ENCODE results near the gene USP33.
"Not testable (repeated sequence)": the region's sequence is repeated elsewhere in the genome, so short reads cannot be mapped to it uniquely, and the experiment has no call there.

USP33 gene

DNA sequence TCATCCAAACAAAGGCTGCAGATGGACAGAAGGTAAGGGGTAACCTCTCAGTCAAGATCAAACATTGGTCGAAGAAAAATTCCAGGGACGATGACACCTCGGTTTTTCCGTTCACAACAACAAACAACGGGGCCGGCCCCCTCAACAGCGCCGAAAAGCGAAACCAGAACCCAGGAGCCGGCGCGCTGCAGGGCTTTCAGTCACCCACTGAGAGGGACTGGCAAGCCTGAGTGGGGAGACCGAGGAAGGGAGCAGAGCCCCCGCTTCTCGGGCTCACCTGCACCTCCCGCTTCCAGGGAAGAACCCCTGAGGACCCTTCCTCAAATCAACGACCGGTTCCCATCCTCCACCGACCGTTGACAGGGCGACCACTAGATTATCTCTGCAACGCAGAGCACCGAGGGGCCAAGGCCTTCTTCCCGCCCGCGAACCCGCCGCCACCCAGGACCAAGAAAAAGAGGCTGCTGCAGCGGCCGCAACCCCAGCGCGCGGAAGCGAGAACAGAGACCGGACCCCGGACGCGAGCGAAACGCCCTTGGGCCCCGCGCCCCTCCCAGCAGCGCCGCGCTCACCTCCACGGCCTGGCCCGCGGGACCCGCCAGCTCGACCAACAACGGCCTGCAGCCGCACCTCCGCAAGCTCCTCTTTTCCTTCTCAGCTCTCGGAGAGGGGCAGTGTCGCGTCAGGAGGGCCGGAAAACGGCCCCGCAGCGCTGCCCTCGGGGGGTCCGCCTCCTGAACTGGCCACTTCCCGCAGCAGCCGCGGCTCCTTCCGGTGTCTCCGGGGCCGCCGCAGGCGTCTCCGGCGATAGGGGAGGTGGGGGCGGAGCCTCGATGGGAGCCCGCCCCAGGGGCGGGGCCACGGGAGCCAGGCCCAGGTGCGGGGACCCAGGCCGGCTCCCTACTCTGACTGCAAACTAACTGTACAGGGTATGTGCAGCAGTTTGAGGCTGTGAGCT lies at the start of gene USP33:
USP33 (minus strand) TSS at position 782 of the 958 bp plus-strand sequence. CDS start 18,155 bp downstream, outside the sequence.
- peak; percentile 89 for DNase-seq

DNA sequence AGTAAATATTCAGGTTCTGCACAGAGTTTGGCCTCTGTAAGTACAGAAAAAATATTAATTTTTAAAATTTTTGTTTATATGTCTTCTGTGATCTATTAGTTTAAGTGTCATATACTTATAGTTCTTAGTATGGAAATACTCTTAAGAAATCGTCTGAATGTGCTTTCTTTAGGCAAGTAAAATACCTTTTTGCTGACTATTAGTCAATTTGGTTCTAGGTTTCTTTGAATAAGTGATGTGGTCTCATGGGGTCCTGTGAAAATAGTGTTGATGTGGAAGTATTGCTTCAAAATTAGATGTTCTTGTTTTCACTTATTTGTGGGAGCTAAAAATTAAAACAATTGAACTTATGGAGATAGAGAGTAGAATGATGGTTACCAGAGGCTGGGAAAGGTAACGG lies 43.7 kb upstream of the USP33 start:
- DNase-seq = no peak

- no peak for DNase-seq
Observed at GRCh38 chr1:77802026-77802425, 42.4 kb upstream of the USP33 start.

DNA sequence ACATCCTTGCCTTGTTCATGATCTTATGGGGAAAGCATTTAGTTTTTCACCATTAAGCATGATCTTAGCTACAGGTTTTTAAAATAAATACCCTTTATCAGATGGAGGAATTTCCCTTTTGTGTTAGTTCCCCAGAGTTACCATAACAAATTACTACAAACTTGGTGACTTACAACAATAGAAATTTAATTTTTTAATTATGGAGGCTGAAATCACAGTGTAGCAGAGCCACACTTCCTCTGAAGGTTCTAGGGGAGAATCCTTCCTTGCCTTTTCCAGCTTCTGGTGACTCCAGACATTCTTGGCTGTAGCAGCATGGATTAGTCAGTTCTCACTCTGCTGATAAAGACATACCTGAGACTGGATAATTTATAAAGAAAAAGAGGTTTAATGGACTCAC lies 38.3 kb upstream of the USP33 start:
- no peak for DNase-seq

DNA sequence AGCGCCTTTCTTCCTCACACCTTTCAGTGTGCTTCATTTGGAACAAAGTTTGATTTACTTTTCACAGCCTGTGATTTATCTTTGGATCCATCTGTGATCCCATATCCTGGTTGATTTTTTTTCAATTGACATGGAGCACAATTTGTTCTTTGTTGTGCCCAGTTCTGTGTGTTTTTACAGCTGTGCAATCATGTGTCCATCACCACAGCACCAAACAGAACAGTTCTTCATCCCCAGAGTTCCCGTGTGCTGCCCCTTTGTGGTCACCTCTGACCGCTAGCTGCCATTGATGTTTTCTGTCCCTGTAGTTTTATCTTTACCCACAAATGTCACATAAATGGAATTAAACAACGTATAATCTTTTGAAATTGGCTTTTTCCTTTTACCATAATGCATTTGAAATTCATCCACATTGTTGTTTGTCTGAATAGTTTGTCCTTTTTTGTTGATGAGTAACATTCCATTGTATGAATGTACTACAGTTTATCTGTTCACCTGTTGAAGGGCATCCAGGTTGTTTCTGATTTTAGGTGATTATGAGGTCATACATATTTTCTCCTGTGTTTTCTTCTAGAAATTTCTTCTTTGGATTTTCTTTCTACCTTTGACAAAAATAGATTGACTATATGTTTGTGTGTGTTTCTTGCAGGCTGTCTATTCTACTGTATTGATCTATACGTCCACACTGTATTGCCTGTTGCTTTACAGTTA lies 37.2 kb upstream of the USP33 start:
- DNase-seq = no peak

DNA sequence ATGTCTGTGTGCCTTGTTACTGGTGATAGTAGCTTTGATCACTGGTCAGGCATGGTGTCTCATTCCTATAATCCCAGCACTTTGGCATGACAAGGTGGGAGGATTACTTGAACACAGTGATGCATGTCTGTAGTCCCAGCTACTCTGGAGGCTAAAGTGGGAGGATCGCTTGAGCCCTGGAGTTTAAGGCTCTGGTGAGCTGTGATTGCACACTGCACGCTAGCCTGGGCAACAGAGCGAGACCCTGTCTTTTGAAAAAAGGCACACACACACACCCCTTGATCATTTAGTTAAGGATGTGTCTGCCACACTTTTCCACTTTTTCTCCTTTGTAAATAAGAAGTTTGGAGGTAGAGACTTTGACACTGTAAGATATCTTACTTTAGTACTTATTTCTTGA lies 34.9 kb upstream of the USP33 start:
- no peak for DNase-seq

DNA sequence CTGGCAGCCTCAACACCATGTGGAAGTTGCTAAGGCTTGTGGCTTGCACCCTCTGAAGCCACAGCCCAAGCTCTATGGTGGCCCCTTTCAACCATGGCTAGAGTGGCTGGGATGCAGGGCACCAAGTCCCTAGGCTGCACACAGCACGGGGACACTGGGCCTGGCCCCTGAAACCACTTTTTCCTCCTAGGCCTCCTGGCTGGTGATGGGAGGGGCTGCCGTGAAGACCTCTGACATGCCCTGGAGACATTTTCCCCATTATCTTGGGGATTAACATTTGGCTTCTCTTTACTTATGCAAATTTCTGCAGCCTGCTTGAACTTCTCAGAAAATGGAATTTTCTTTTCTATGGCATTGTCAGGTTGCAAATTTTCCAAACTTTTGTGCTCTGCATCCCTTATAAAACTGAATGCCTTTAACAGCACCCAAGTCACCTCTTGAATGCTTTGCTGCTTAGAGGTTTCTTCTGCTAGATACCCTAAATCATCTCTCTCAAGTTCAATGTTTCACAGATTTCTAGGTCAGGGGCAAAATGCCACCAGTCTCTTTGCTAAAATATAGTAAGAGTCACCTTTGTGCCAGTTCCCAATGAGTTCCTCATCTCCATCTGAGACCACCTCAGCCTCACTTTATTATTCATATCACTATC lies 26.6 kb upstream of the USP33 start:
- DNase-seq = not testable (repeated sequence)

DNA sequence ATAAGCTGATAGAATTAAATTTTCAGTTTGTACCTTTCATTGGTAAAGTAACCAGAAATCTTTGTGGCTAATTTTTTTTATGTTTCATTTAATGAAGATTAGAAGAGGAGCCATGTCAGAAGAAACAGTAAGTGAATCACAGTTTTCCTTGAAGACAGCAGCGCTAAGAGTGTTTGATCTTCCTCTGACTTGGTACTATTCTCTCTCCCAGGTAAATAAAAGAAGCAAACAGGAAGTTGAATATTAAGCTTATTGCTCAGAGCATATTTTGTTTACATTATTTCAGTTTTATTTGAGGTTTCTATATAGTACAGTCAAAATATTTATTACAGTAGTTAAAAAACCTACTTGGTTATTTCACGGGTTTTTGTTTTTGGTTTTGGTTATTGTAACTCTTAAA lies 23.5 kb upstream of the USP33 start:
- no peak for DNase-seq

DNA sequence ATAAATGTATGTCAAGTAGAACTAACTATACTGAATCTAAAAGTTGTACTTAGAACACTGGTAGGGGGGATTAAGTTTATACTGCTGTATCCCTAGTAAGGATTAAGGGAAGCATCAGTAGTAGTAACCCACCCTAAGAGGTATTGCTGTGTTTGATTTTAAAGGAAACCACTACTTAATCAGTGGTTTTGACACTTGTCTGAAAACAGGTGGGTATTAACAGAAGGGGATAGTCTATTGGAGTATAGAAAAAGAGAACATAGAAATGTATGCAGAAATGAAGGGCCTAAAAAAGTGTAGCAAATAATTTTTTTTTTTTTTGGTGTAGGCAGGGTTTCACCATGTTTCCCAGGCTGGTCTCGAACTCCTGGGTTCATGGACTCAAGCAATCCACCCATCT lies 22.0 kb upstream of the USP33 start:
- no peak for DNase-seq

GRCh38 chr1:77779529-77780281 lies 20.1 kb upstream of the USP33 start, which contains the start of gene MIGA1:
MIGA1 (plus strand) TSS chr1:77779649; CDS start chr1:77783253, 3,604 bp downstream.
- DNase-seq = peak; percentile 85

- DNase-seq = no peak
Observed at GRCh38 chr1:77776007-77776700, 16.5 kb upstream of the USP33 start.

GRCh38 chr1:77768006-77768405 lies 8.4 kb upstream of the USP33 start:
- DNase-seq = no peak

DNA sequence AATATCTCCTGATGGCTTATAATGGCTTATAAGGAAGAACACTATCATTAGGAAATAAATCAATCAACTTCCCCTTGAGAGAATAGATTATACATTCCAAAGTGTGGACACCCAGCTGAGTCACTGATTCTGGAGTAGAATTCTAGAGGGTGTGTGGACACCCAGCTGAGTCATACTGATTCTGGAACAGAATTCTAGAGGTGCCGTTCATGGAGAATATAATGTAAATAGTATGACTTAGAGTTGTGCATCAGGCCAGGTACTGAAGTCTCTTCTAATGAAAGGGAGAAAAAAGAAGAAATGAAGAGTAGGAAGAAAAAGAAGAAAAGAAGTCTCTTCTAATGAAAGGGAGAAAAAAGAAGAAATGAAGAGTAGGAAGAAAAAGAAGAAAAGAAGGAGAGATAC lies 2.4 kb upstream of the USP33 start:
- no peak for DNase-seq

DNA sequence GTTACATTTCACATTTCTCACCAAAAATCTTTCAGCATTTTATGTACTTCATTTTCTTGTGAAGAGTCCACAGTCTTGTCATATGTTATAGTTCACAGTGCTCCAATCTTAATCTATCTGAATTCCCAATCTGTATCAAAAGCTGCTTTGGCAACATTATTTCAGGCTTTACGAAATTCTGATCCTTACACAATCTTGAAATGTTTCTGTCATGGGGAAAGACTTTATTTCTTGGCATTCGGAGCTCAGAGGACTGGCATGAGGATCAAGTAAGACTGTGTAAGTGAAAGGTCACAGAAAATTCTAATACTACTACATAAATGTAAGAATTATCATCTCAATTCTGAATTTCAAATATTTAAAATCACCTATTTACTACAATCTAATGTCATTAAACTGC lies 2.0 kb downstream of the USP33 start:
- no peak for DNase-seq

GRCh38 chr1:77757066-77757584 lies 2.5 kb downstream of the USP33 start:
- no peak for DNase-seq

- DNase-seq = no peak
Observed at GRCh38 chr1:77756052-77756754, 3.4 kb downstream of the USP33 start.

GRCh38 chr1:77749489-77749888 lies 10.2 kb downstream of the USP33 start:
- DNase-seq = not testable (repeated sequence)

GRCh38 chr1:77744576-77744975 lies 15.1 kb downstream of the USP33 start:
- no peak for DNase-seq

DNA sequence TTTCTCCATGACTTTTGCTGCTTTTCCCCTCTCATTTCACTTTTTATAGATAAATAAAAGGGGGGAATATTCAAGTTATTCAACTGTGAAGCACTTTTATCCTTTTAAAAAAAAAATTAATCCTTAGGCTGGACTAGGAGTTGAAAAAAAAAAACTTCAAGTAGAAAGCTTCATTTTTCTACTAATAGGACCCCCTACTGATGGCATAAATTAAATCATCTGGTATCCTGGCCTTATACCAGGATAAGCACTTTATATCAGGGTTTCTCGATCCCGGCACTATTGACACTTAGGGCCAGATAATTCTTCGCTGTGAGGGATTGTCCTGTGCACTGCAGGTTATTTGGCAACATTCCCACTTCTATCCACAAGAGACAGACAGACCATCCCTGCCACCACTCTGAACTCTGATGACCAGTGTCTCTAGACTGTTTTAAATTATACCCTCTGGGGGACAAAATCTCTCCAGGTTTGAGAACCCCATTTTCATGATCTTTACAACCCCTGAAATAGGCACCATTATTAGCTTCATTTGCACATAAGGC lies 17.6 kb downstream of the USP33 start:
- DNase-seq = no peak

GRCh38 chr1:77741316-77741715 lies 18.3 kb downstream of the USP33 start:
- no peak for DNase-seq

DNA sequence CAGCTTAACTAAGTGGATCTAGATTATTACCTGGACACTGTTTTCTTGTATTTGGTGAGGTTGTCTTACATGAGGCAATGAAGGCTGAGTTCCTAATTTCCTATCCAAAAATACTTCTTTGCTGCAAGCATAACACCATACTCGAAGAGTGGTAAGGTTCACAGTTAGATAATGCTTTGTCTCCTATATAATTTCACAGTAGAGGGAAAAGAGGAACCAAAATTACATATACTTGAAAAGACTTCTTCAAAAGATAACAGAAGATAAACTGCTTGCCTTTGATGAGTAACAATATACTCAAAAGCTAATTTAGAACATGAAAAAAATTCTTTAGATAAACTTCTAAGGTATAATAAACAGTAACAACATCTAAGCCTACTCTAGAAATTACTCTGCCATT lies 20.4 kb downstream of the USP33 start:
- no peak for DNase-seq

Measured in COR-L47 (cell line).